GM18868 (cell line): ENCODE results near the gene LEMD2.

ENCODE experiments used
- ATAC-seq: cut with Tn5 transposase; IDR thresholded peaks from one replicate; pipeline ENCODE4 v1.9.1; 2021; ENCODE audit warnings: mild to moderate bottlenecking, moderate library complexity; ENCODE audit not compliant: unreplicated experiment

The LEMD2 gene

GRCh38 chr6:33777398-33778388, 11.2 kb downstream of the LEMD2 start:
- no peak for ATAC-seq

- ATAC-seq, result no peak
Observed at GRCh38 chr6:33776764-33777163, 12.2 kb downstream of the LEMD2 start.

- ATAC-seq, result no peak
Observed at GRCh38 chr6:33776186-33776585, 12.7 kb downstream of the LEMD2 start.

- ATAC-seq, result no peak
Observed at GRCh38 chr6:33774774-33775173, 14.2 kb downstream of the LEMD2 start.

GRCh38 chr6:33772902-33773472, 15.9 kb downstream of the LEMD2 start:
- no peak for ATAC-seq

GRCh38 chr6:33772082-33772830, 16.7 kb downstream of the LEMD2 start:
- ATAC-seq, result no peak

GRCh38 chr6:33771146-33772081, 17.5 kb downstream of the LEMD2 start:
- ATAC-seq, result no peak

GRCh38 chr6:33770833-33771145, 18.1 kb downstream of the LEMD2 start:
- ATAC-seq, result no peak

- no peak for ATAC-seq
Observed at GRCh38 chr6:33770124-33770832, 18.7 kb downstream of the LEMD2 start.

- no peak for ATAC-seq
Observed at GRCh38 chr6:33769248-33769821, 19.6 kb downstream of the LEMD2 start.

GRCh38 chr6:33768644-33769120, 20.2 kb downstream of the LEMD2 start:
- ATAC-seq, result no peak

- ATAC-seq, result no peak
Observed at GRCh38 chr6:33766921-33767907, 21.7 kb downstream of the LEMD2 start.

- no peak for ATAC-seq
Observed at GRCh38 chr6:33765368-33765767, 23.6 kb downstream of the LEMD2 start.

- ATAC-seq, result no peak
Observed at GRCh38 chr6:33764036-33764435, 24.9 kb downstream of the LEMD2 start.

- no peak for ATAC-seq
Observed at GRCh38 chr6:33763483-33763882, 25.4 kb downstream of the LEMD2 start.

GRCh38 chr6:33762713-33763112, 26.2 kb downstream of the LEMD2 start:
- no peak for ATAC-seq

GRCh38 chr6:33761922-33762629, 26.9 kb downstream of the LEMD2 start:
- ATAC-seq, result no peak

- no peak for ATAC-seq
Observed at GRCh38 chr6:33761581-33761921, 27.4 kb downstream of the LEMD2 start.
